Spleen (tissue), 11 donors: ENCODE data around the gene CTNNBL1. TPM values are rescaled to one million over a fixed set of nuclear protein-coding genes. Genes with fewer than 3 reads are reported as not detected.

ENCODE experiments used
- DNase-seq: peaks from one replicate; pipeline ENCODE4 v3.0.0-alpha.2; 2020
- H3K27ac ChIP-seq, 8 donors: fragments of 200-600 bp; sonication (generic) in 7 of 8; 1 replicate in 4 of 8; 2 replicates in 4 of 8; pipeline versions ENCODE4 v1.5.0 to v1.8.0; 2016 to 2021; ENCODE audit warnings: inconsistent platforms in 4 of 8, mild to moderate bottlenecking in 4 of 8, moderate library complexity in 1 of 8
- H3K27me3 ChIP-seq, 7 donors: fragments of 200-600 bp; sonication (generic) in 6 of 7; replicated peaks in 1 of 7; 1 replicate in 4 of 7; 2 replicates in 3 of 7; pipeline versions ENCODE4 v1.5.0 to v1.8.0; 2016 to 2021; ENCODE audit warnings: inconsistent platforms in 3 of 7, mild to moderate bottlenecking in 1 of 7
- H3K36me3 ChIP-seq, 6 donors: fragments of 200-600 bp; sonication (generic) in 5 of 6; 1 replicate in 4 of 6; 2 replicates in 2 of 6; pipeline versions ENCODE4 v1.5.0 to v1.8.0; 2016 to 2021; ENCODE audit warnings: inconsistent platforms in 2 of 6
- H3K4me1 ChIP-seq, 6 donors: fragments of 200-600 bp; sonication (generic) in 5 of 6; 1 replicate in 3 of 6; 2 replicates in 3 of 6; pipeline versions ENCODE4 v1.5.0 to v1.8.0; 2016 to 2021; ENCODE audit warnings: inconsistent platforms in 3 of 6
- H3K4me3 ChIP-seq, 8 donors: fragments of 200-600 bp; sonication (generic) in 7 of 8; 1 replicate in 4 of 8; 2 replicates in 4 of 8; pipeline versions ENCODE4 v1.5.0 to v1.8.0; 2016 to 2021; ENCODE audit warnings: inconsistent platforms in 4 of 8, mild to moderate bottlenecking in 4 of 8, moderate library complexity in 2 of 8
- H3K9me3 ChIP-seq, 8 donors: fragments of 200-600 bp; sonication (generic) in 7 of 8; 1 replicate in 4 of 8; 2 replicates in 4 of 8; pipeline versions ENCODE4 v1.5.0 to v1.8.0; 2016 to 2021; ENCODE audit warnings: inconsistent platforms in 4 of 8
- CTCF ChIP-seq, 11 experiments: fragments of 200-600 bp in 7 of 11; fragments of 450-650 bp in 4 of 11; sonication (generic) in 4 of 11; IDR thresholded peaks in 8 of 11; conservative IDR thresholded peaks in 3 of 11; 1 replicate in 7 of 11; 2 replicates in 4 of 11; pipeline versions ENCODE4 v1.4.0 to v1.8.0; 2016 to 2021; ENCODE audit warnings: antibody characterized with exemption in 11 of 11, inconsistent platforms in 4 of 11, mild to moderate bottlenecking in 1 of 11
- POLR2A ChIP-seq, 3 donors: fragments of 450-650 bp; IDR thresholded peaks; one replicate each; pipeline ENCODE4 v1.5.1; 2017; ENCODE audit warnings: antibody characterized with exemption in 3 of 3, mild to moderate bottlenecking in 1 of 3
- POLR2AphosphoS5 ChIP-seq, 3 donors: sonication (generic); formaldehyde crosslinking; IDR thresholded peaks; one replicate each; pipeline ENCODE4 v1.5.1; 2017; ENCODE audit warnings: antibody characterized with exemption in 3 of 3
- WGBS, 5 donors: extraction: QIAGEN DNeasy Blood & Tissue Kit in 3 of 5; methylation state at CpG; one replicate each; pipeline versions ENCODE4 v1.1.5 to v1.1.7; 2013 to 2018; 5-methylcytosine and 5-hydroxymethylcytosine counted together
- intact Hi-C: fragments of 100-400 bp; cut with DNase I; formaldehyde crosslinking; loops from one replicate; pipeline ENCODE4 v1.15.0; 2023; ENCODE audit warnings: low total_unique reads
- polyA plus RNA-seq, 3 donors: library from polyadenylated mRNA; stranded (reverse); fragments of 200-250 nt; gene quantifications; one replicate each; pipeline ENCODE4 v1.2.1, GENCODE V29; 2013
- total RNA-seq, 7 donors: library from RNA; depleted of rRNA in 3 of 7; stranded (reverse); fragments of >200 nt in 3 of 7; fragmentation: NEBNext Ultra II Directional in 4 of 7; extraction: Animal tissue kit (Norgen Biotek cat#: 25700) in 4 of 7; gene quantifications; one replicate each; pipeline versions ENCODE4 v1.1.0 to v1.2.1, GENCODE V29; 2016 to 2021
- donor health status: healthy with polysubstance abuse.
- donor health status: DM: no; HTN: no; CAD: no; lungs with moderate emphysema.
- donor health status: DM: no; HTN: no; CAD: no.
- donor health status: Bipolar disorder and iron deficiency.
- donor health status: healthy.
- donor health status: DM: no; HTN: no; CAD: no.
- donor health status: DM: yes; HTN: yes; CAD: no.

The CTNNBL1 gene
- total and polyA plus RNA-seq, 10 donors: 46.5 to 135 (median 82.9) TPM

- no peak overlapping the region for H3K27ac ChIP-seq
- H3K4me1 ChIP-seq: peaks cover 4 to 62% (median 34%) of the 10 kb centered on the region in 6 donors
- no peak for DNase-seq
- peaks cover 0 to 13% (median 2%) of the 10 kb centered on the region in 8 donors for H3K9me3 ChIP-seq
- intact Hi-C loops: no loop called here
- peaks cover 0 to 18% (median 0%) of the 10 kb centered on the region in 6 donors for H3K36me3 ChIP-seq
- no peaks in the 10 kb centered on the region for H3K27me3 ChIP-seq
- TF ChIP-seq CTCF (IDR thresholded peaks at IDR 0.05 in 8 of 11, conservative IDR thresholded peaks at IDR 0.05 in 3 of 11) (no peak), POLR2A (IDR thresholded peaks at IDR 0.05) (no peak), POLR2AphosphoS5 (IDR thresholded peaks at IDR 0.05) (no peak)
- 93 to 100% (median 100%) methylated on average over 1 of the region's 1 CpG for WGBS, 5 donors
- no peak overlapping the region for H3K4me3 ChIP-seq
These were observed 11.1 kb downstream of the CTNNBL1 start for GRCh38 chr20:37704955-37705354.

- 89 to 98% (median 93%) methylated on average over 3 of the region's 3 CpGs for WGBS, 5 donors
- Histone ChIP-seq H3K9me3 (peaks cover 0 to 13% (median 2%) of the 10 kb centered on the region in 8 donors), H3K36me3 (peaks cover 0 to 20% (median 0%) of the 10 kb centered on the region in 6 donors), H3K4me1 (peaks cover 2 to 62% (median 29%) of the 10 kb centered on the region in 6 donors), H3K27me3 (no peaks in the 10 kb centered on the region), H3K4me3 (no peak overlapping the region), H3K27ac (no peak overlapping the region)
- intact Hi-C loops: no loop called here
- TF ChIP-seq POLR2AphosphoS5 (IDR thresholded peaks at IDR 0.05) (no peak), CTCF (IDR thresholded peaks at IDR 0.05 in 8 of 11, conservative IDR thresholded peaks at IDR 0.05 in 3 of 11) (no peak), POLR2A (IDR thresholded peaks at IDR 0.05) (no peak)
- no peak for DNase-seq
These were observed 12.5 kb downstream of the CTNNBL1 start for GRCh38 chr20:37706298-37706697.

GRCh38 chr20:37711001-37711400 is 17.2 kb downstream of the CTNNBL1 start:
- 63 to 76% (median 67%) methylated on average over 2 of the region's 2 CpGs for WGBS, 5 donors
- Histone ChIP-seq H3K27ac (peak overlapping the region in 7 of 8 donors; percentile 43 to 81 (median 76)), H3K4me3 (no peak overlapping the region), H3K4me1 (peaks cover 7 to 75% (median 42%) of the 10 kb centered on the region in 6 donors), H3K9me3 (peaks cover 0 to 13% (median 2%) of the 10 kb centered on the region in 8 donors), H3K36me3 (peaks cover 0 to 24% (median 1%) of the 10 kb centered on the region in 6 donors), H3K27me3 (no peaks in the 10 kb centered on the region)
- TF ChIP-seq POLR2A (IDR thresholded peaks at IDR 0.05) (no peak), POLR2AphosphoS5 (IDR thresholded peaks at IDR 0.05) (peak in 1 of 3 donors; percentile 51)
- no peak for DNase-seq
- intact Hi-C loops: no loop called here

GRCh38 chr20:37711994-37712964 is 18.4 kb downstream of the CTNNBL1 start:
- Histone ChIP-seq H3K36me3 (peaks cover 0 to 27% (median 1%) of the 10 kb centered on the region in 6 donors), H3K4me1 (peaks cover 5 to 75% (median 42%) of the 10 kb centered on the region in 6 donors), H3K4me3 (no peak overlapping the region), H3K27me3 (no peaks in the 10 kb centered on the region), H3K9me3 (peaks cover 0 to under 1% (median 0%) of the 10 kb centered on the region in 8 donors), H3K27ac (peak overlapping the region; percentile 43 to 82 (median 72))
- WGBS, 5 donors: 46 to 76% (median 63%) methylated on average over 9 of the region's 9 CpGs
- intact Hi-C loops: no loop called here
- DNase-seq: no peak
- TF ChIP-seq CTCF (IDR thresholded peaks at IDR 0.05 in 8 of 11, conservative IDR thresholded peaks at IDR 0.05 in 3 of 11) (no peak), POLR2AphosphoS5 (IDR thresholded peaks at IDR 0.05) (peak in 1 of 3 donors; percentile 77)
